HG03196 (cell line): ENCODE measurements around the gene TSPYL6.

Source experiments
- ATAC-seq: cut with Tn5 transposase; IDR thresholded peaks from one replicate; pipeline ENCODE4 v1.9.1; 2021; ENCODE audit not compliant: unreplicated experiment

The TSPYL6 gene

DNA sequence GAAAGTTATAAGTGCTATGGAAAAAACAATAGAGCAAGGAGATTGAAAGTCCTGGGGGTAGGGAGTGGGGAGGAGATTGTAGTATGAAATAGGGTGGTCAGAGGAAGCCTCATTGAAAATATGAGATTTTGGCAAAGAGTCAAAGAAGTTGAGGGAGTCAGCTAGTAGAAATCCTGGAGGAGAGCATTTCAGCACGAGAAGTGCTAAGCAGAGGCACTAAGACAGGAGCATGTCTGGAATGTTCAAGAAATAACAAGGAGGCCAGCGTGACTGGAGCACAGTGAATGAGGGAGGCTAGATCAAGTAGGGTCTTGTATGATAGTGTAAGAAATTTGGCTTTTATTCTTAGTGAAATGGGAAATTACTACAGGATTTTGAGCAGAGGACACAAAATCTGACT is 2.1 kb upstream of the TSPYL6 start:
- ATAC-seq, result no peak

DNA sequence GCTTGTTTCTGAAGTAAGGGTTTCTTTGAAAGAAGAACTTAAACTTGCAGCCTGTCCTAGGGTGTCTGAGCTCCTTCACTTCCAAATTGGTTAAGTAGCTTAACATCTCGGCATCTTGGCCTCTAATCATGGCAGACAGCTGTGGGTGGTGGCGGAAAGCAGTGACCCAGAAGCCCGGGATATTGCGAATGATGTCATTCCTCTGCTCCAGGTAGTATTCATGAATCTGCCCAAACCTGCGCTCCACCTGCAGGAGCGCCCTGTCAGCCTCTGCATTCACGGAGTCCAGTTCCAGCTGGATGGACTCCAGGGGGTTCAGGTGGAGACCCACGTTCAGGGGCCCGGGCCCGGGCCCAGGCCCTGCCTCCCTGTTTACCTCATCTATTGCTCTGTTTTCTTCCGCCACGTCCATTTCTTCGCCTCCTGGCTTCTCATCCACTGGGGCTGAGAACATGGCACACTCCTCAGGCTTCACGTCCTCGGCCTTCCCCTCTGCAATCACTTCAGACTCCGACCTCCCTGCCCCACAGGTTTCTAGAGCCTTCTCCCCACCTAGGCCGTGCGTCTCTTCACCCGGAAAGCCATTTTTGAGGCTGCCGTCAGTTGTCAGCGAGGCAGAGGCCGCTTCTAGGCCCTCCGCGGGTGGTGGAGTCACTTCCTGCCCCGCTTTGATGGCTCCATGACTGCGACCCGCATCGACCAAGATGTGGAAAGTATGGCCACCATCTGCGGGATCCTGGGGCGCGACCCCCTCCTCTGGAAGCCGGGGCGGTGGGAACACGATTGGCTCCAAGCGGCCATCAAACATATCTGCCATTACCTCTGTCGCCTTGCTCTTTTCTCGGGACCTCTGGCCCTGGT is 569 bp downstream of the TSPYL6 start:
- ATAC-seq, result no peak

- no peak for ATAC-seq
Measured at GRCh38 chr2:54254180-54254579, 1.8 kb downstream of the TSPYL6 start.

GRCh38 chr2:54249629-54250028 is 6.4 kb downstream of the TSPYL6 start:
- no peak for ATAC-seq

- ATAC-seq, result no peak
Measured at GRCh38 chr2:54247115-54247514, 8.9 kb downstream of the TSPYL6 start.

DNA sequence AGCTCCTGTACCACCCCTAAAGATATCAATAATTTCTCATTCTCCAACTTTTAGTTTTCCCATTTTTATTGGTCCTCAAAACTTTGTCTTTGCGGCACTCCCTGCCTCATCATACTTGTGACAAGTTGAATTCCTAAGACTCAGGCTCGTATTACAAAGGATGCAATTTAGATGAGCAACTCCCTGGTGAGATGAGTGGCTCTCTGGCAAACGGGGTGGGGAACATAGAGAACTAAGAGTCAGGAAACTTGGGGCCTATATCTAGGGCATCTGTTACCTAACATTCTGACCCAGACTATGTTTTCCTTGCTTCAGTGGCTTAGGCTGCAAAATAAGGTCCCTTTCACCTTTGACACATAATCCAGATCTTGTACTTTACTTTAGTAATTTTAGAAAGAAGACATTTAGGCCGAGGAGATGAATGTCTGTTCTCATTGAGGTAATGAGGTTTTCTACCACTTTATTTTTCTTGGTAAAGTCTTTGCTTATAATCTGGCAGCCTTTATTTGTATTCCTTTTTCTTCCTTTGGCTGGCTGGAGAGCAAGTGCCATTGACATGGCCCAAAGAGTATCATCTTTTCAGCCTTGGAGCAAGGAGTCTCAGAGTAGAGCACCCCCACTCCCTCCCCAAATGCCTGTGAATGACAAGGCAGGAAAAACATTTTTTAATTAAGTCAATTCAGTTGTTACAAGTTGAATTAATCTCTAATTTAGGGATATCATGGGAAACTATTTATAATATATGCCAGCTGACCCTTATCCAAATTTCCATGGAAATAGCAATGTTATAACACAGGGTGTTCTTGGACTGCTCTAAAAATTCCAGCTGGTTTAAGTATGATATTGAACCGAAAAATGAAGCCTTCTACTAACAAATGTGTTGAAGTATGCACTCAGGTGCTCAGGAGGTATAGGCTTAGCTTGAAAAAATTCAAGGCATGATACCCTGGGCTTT is 15.2 kb downstream of the TSPYL6 start:
- ATAC-seq, result no peak

DNA sequence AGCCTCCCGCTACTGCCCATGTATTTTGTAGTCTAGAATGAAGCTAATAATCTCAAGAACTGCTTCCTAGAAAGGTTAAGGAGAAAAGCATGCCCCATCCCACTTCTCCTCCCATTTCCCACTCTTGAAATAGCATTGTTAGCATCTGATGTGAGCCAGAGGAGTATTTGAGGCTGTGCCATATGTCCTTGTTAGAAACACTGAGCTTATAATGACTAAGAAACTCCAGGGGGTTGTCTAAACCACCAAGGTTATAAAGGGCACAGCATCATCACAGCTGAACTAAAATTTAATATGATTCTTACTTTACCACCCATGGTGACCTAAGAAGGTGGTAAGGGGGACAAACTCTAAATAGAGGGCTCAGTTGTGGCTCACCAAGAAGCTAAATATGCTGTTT is 16.6 kb downstream of the TSPYL6 start:
- no peak for ATAC-seq

DNA sequence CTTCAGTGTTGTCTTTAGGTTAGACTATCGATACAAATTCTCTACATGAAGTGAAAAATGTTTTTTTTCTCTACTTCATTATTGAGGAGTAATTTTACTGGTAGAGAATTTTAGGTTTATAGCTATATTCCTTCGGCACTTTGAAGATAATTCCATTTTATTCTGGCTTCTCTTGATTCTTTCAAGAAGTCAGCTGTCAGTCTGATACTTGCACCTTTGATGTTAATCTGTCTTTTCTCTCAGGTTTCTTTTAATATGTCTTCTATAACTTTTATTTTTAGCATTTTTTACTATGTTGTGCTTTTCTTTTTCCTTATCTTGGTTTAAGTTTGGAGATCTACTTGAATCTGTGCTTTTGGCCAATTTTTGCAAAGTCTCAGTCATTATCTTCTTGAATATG is 18.6 kb downstream of the TSPYL6 start:
- ATAC-seq, result no peak

DNA sequence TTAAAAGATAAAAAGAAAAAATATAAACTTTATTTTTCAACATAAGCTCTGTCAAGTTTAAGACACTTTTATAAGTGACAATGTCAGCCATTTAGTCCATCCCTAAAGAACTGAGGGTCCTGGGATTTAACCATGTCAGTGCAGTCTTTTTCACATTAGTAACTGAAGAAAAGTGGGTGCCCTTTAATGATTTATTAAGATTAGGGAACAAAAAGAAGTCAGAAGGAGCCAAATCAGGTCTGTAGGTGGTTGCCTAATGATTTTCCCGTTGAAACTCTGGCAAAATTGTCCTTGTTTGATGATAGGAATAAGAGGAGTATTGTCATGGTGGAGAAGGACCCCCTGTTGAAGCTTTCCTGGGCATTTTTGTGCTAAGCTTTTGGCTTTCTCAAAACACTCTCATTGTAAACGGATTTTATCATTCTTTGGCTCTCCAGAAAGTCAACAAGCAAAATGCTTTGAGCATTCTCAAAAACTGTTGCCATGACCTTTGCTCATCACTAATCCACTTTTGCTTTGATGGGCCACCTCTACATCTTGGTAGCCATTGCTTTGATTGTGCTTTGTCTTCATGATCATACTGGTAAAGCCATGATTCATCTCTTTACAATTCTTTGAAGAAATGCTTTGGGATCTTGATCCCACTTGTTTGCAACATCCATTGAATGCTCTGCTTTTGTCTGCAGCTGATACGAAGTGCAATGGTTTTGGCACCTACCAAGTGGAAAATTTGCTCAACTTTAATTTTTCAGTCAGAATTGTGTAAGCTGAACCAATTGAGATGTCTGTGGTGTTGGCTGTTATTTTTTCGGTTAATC is 22.0 kb downstream of the TSPYL6 start:
- ATAC-seq, result no peak

DNA sequence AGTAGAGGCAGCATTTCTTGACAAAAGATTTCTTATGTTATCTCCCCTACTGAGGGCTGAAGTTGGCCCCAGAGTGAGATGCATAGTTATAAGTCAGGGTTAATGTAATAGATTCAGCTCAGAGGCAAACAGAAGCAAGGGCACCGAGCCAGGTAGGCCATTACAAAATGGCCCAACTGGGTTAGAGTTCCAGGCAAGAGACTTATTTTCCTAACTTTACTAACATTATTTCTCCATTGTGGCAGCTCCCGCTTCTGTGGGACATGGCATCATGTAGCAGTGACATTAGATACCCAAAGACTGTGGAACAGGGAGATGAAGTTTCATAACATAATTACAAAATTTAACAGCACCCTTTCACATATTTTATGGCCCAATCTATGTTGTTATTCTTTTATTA is 27.1 kb downstream of the TSPYL6 start:
- no peak for ATAC-seq

GRCh38 chr2:54227798-54228197 is 28.2 kb downstream of the TSPYL6 start:
- no peak for ATAC-seq

DNA sequence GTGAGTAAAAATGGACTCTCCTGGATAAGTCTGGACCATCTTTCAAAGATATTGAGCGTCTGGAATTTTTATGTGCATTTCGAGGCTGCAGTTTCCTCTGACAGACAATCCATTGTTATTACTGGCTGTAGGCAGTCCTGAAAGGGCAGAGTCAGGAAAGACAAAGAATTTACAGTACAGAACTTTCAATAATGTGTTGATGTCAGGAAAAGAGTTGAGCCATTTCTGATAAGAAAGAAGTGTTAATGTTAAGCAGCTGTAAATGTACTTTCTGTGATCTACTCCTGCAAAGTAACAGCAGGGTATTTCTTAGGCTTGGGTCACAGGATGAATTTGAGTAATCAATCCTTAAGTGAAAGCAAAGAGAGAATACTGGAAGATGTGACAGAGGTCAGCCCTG is 29.8 kb downstream of the TSPYL6 start:
- ATAC-seq, result no peak

- no peak for ATAC-seq
Measured at GRCh38 chr2:54224997-54225396, 31.0 kb downstream of the TSPYL6 start.

DNA sequence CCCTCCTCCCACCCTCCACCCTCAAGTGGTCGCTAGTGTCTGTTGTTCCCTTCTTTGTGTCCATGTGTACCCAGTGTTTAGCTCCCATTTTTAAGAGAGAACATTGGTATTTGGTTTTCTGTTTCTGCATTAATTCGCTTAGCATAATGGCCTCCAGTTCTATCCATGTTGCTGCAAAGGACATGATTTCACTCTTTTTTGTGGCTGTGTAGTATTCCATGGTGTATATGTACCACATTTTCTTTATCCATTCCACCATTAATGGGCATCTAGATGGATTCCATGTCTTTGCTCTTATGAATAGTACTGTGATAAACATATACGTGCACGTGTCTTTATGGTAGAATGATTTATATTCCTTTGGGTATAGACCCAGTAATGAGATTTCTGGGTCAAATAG is 42.9 kb downstream of the TSPYL6 start:
- ATAC-seq, result no peak

- no peak for ATAC-seq
Measured at GRCh38 chr2:54212456-54212855, 43.6 kb downstream of the TSPYL6 start.

GRCh38 chr2:54209379-54209778 is 46.6 kb downstream of the TSPYL6 start:
- no peak for ATAC-seq

DNA sequence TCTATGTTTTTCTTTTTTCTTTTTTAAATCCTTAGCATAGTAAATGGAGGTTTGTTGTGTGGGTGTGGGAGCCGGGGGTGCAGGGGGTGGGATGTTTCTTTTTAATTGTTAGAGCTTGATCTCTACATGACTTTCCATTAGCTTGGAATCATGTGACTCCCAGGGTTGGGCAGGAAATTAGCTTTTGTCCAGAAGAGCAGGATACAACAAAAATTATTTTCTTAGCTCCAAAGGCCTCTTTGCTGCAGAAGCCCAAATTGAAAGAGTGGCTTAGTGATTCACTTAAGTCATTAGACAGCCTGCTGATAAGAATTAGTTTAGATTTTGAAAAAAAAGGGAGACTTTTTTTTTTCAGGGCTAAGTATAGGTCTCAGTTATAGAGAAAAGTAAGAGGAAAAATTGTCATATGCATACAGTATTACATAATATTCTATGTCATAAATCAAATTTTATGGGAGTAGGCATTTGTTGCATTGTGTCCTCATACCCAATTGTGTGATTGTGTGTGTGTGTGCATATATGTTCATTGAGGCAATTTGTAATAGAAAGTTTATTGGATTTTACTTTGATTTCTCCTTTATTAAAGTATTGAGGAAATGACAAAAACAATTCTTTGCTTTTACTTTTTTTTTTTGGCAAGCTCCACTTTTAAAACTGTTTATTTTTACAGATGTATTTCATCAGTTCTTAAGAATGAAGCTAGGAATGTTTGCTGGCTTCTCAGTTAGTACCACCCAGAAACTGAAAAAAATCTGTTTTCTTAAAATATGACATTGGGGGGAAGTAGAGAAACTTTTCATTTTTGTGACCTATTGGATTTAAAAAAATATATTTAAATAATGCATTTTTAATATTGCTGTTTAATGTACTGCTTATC is 47.4 kb downstream of the TSPYL6 start:
- ATAC-seq, result no peak

GRCh38 chr2:54207666-54208195 is 48.3 kb downstream of the TSPYL6 start:
- no peak for ATAC-seq

DNA sequence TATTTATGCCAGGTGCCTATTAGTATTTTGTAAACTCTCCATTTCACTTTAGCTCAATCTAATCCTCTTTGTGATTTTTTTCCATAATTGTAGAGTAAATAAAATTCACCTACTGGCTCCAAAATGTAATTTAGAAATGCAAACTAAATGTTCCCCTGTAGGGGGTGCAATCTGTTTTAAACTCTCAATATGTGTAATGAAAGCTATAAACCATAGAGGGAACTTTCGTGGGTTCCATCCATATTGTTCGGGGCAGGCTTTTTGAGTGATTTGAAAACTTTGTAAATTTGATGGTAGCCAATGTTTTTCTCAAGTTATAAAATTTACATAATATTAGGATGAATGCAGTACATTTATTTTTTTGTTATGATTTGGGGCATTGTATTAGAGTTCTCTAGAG is 49.4 kb downstream of the TSPYL6 start:
- ATAC-seq, result no peak

DNA sequence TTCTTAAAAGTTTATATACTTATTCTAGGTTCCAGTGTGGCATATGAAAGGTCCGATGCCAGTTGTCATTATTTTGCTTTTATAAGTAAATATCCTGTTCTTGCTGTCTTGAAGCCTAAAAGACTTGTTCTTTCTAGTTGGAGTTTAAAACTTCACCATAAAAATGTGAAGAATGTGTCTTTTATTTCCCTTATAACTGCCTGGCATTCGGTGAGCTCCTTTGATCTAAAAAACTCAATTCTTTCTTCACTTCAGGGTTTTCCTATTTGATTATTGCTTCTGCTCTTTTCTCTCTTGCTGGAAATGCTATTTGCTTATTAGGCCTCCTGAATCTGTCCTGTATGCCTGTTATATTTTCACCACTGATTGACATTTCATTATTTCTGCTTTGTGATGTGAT is 51.6 kb downstream of the TSPYL6 start:
- ATAC-seq, result no peak
